HepG2 (cell line): ENCODE results near the gene LRRC45. TPM values are rescaled to one million over a fixed set of nuclear protein-coding genes. Genes with fewer than 3 reads are reported as not detected.
A peak's percentile ranks its signal among the peaks of the same experiment; 100 is the strongest.

ENCODE experiments used
- ATRX ChIP-seq: sonication (generic); formaldehyde crosslinking; IDR thresholded peaks from 2 replicates; pipeline ENCODE4 v1.4.0; 2020; ENCODE audit warnings: missing genetic modification reagents, borderline replicate concordance
- CC2D1A ChIP-seq: sonication (generic); formaldehyde crosslinking; IDR thresholded peaks from 2 replicates; pipeline ENCODE4 v1.8.1; 2023; ENCODE audit warnings: mild to moderate bottlenecking, missing genetic modification reagents
- FOXK2 ChIP-seq: fragments of 450-650 bp; IDR thresholded peaks from 2 replicates; pipeline ENCODE4 v1.6.1; 2016
- IKZF1 ChIP-seq: fragments of 450-650 bp; IDR thresholded peaks from 2 replicates; pipeline ENCODE4 v1.7.1; 2016
- MED1 ChIP-seq: sonication (generic); formaldehyde crosslinking; IDR thresholded peaks from 2 replicates; pipeline ENCODE4 v1.4.0; 2020; ENCODE audit warnings: missing genetic modification reagents
- NFATC3 ChIP-seq: sonication (generic); formaldehyde crosslinking; IDR thresholded peaks from 2 replicates; pipeline ENCODE4 v1.5.1; 2020; ENCODE audit warnings: mild to moderate bottlenecking, missing genetic modification reagents
- NFE2 ChIP-seq: sonication (generic); formaldehyde crosslinking; IDR thresholded peaks from 2 replicates; pipeline ENCODE4 v1.4.0; 2020; ENCODE audit warnings: missing genetic modification reagents
- PHF5A ChIP-seq: IDR thresholded peaks from one replicate; pipeline ENCODE4 v1.6.1; 2018; ENCODE audit warnings: low read depth, missing genetic modification reagents; ENCODE audit not compliant: unreplicated experiment
- POLR2AphosphoS2 ChIP-seq: IDR thresholded peaks from 2 replicates; pipeline ENCODE4 v1.6.1; 2011; ENCODE audit warnings: low read depth, low read length, improper control_type of control experiment
- RCOR2 ChIP-seq: IDR thresholded peaks from 2 replicates; pipeline ENCODE4 v1.6.1; 2016; ENCODE audit warnings: missing biosample characterization, missing genetic modification reagents
- RFXAP ChIP-seq: sonication (generic); formaldehyde crosslinking; IDR thresholded peaks from 2 replicates; pipeline ENCODE4 v1.4.0; 2020; ENCODE audit warnings: missing genetic modification reagents, borderline replicate concordance
- SOX13 ChIP-seq, 3 experiments: fragments of 450-650 bp in 1 of 3; sonication (generic) in 1 of 3; formaldehyde crosslinking in 1 of 3; IDR thresholded peaks in 2 of 3; conservative IDR thresholded peaks in 1 of 3; 2 replicates each; pipeline versions ENCODE4 v1.5.0 to v1.6.1; 2016 to 2020; ENCODE audit warnings: antibody characterized with exemption in 1 of 3, mild to moderate bottlenecking in 1 of 3, missing compliant biosample characterization in 1 of 3, missing genetic modification reagents in 1 of 3, moderate library complexity in 1 of 3
- SOX6 ChIP-seq, 2 experiments: fragments of 450-650 bp in 1 of 2; sonication (generic) in 1 of 2; formaldehyde crosslinking in 1 of 2; IDR thresholded peaks; 2 replicates each; pipeline versions ENCODE4 v1.4.0 to v1.6.1; 2017 to 2020; ENCODE audit warnings: antibody characterized with exemption in 1 of 2, mild to moderate bottlenecking in 1 of 2, missing genetic modification reagents in 1 of 2
- ZBTB1 ChIP-seq: sonication (generic); formaldehyde crosslinking; IDR thresholded peaks from 2 replicates; pipeline ENCODE4 v1.4.0; 2020; ENCODE audit warnings: missing genetic modification reagents, borderline replicate concordance
- ZC3H13 ChIP-seq: sonication (generic); formaldehyde crosslinking; IDR thresholded peaks from 2 replicates; pipeline ENCODE4 v1.8.1; 2023; ENCODE audit warnings: mild to moderate bottlenecking, missing genetic modification reagents, moderate library complexity
- ZNF547 ChIP-seq: sonication (generic); formaldehyde crosslinking; IDR thresholded peaks from 2 replicates; pipeline ENCODE4 v1.5.1; 2020; ENCODE audit warnings: mild to moderate bottlenecking, missing genetic modification reagents
- ZNF550 ChIP-seq: sonication (generic); formaldehyde crosslinking; IDR thresholded peaks from 2 replicates; pipeline ENCODE4 v1.4.0; 2020; ENCODE audit warnings: mild to moderate bottlenecking, missing genetic modification reagents, borderline replicate concordance
- polyA plus RNA-seq, 8 experiments: library from polyadenylated mRNA; depleted of rRNA in 3 of 8; stranded (reverse) in 7 of 8; unstranded in 1 of 8; fragments of >200 nt; fragmentation: Illumina TruSeq in 4 of 8; extraction: Trizol in 4 of 8; gene quantifications; 2 replicates each; pipeline versions ENCODE4 v1.2.1 to v1.2.3, GENCODE V29; 2011 to 2016; ENCODE audit warnings: low read depth in 4 of 8, missing spikeins in 1 of 8, mixed read lengths in 1 of 8; ENCODE audit not compliant: insufficient read depth in 1 of 8
- total RNA-seq, 5 experiments: library from RNA; depleted of rRNA; stranded (reverse); fragments of >200 nt; fragmentation: Illumina TruSeq; extraction: Trizol; gene quantifications; 2 replicates each; pipeline ENCODE4 v1.2.3, GENCODE V29; 2016; ENCODE audit warnings: low read depth in 1 of 5
- TF ChIP-seq, protein P1 (sequence below): IDR thresholded peaks from 2 replicates; pipeline ENCODE4 v1.6.1; 2016; ENCODE audit warnings: mild to moderate bottlenecking, missing biosample characterization, missing genetic modification reagents
- TF ChIP-seq, protein P2 (sequence below): sonication (generic); formaldehyde crosslinking; IDR thresholded peaks from 2 replicates; pipeline ENCODE4 v1.4.0; 2020; ENCODE audit warnings: missing genetic modification reagents, borderline replicate concordance
- TF ChIP-seq, protein P3 (sequence below): sonication (generic); formaldehyde crosslinking; IDR thresholded peaks from 2 replicates; pipeline ENCODE4 v1.4.0; 2020; ENCODE audit warnings: mild to moderate bottlenecking, missing genetic modification reagents
- TF ChIP-seq, protein P4 (sequence below): sonication (generic); formaldehyde crosslinking; IDR thresholded peaks from 2 replicates; pipeline ENCODE4 v1.8.0; 2022; ENCODE audit warnings: mild to moderate bottlenecking, missing genetic modification reagents; ENCODE audit not compliant: insufficient replicate concordance
- TF ChIP-seq, protein P5 (sequence below): sonication (generic); formaldehyde crosslinking; conservative IDR thresholded peaks from 2 replicates; pipeline ENCODE4 v1.4.0; 2020; ENCODE audit warnings: missing genetic modification reagents

Gene LRRC45
- total and polyA plus RNA-seq, 2 of the 13 experiments (the other 11 are each of a cell fraction or from before 2014, with no cell fraction given), result 11.6 to 48.1 TPM

DNA sequence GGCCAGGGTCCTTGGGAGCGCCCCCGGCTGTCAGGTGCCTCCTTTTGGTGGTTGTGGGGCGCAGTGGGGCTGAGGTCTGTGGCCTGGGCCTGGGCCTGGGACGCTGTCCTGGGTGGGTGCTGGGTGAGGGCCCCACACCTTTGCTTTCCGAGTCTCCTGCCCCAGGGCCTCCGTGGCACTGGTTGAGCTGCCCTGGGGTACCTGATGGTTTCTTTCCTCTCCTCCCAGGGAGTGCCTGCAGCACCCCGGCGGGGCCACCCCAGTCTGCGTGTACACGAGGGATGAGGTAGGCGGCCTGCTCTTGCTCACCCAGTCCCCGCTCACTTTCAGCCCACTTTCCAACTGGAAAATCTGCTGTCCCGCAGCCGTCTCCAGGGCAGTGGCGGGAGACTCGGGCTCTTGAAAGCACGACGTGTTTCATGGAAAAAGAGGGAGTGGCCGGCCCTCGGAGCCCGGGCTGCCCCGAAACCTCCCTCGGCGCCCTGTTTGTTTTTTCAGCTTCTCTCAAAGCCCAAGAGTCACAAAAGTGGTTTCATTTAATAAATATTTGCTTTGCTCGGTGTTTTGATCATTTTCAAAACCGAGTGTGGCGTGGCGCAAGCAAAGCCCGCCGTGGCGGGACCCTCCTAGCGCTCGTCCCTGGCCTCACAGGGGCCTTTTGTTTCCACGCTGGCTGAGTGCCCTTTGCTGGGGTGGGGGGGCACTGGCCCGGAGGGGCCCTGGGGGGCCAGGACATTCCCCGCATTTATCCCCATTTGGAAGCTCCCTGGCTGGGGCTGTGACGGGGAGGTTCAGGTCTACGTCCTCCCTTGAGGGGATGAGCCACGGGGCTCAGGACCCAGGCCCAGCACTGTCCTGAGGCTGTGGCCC is 28.3 kb upstream of the LRRC45 start (continued):
- TF ChIP-seq, protein P1, sequence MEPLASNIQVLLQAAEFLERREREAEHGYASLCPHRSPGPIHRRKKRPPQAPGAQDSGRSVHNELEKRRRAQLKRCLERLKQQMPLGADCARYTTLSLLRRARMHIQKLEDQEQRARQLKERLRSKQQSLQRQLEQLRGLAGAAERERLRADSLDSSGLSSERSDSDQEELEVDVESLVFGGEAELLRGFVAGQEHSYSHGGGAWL (CRISPR knock-in tag), result peak; percentile 2; the same call in 1 of the 2 replicates
- peak; percentile 18 for TF ChIP-seq PHF5A (CRISPR knock-in tag)
- no peak for TF ChIP-seq CC2D1A (CRISPR knock-in tag)
- TF ChIP-seq ATRX (CRISPR knock-in tag), result no peak
- TF ChIP-seq NFE2, result no peak
- no peak for TF ChIP-seq ZNF550
- no peak for TF ChIP-seq NFATC3 (CRISPR knock-in tag)
- no peak for TF ChIP-seq SOX6 (IDR thresholded peaks at IDR 0.05)
- peak; percentile 93 for TF ChIP-seq SOX6 (CRISPR knock-in tag; IDR thresholded peaks at IDR 0.05)
- TF ChIP-seq, protein P2, sequence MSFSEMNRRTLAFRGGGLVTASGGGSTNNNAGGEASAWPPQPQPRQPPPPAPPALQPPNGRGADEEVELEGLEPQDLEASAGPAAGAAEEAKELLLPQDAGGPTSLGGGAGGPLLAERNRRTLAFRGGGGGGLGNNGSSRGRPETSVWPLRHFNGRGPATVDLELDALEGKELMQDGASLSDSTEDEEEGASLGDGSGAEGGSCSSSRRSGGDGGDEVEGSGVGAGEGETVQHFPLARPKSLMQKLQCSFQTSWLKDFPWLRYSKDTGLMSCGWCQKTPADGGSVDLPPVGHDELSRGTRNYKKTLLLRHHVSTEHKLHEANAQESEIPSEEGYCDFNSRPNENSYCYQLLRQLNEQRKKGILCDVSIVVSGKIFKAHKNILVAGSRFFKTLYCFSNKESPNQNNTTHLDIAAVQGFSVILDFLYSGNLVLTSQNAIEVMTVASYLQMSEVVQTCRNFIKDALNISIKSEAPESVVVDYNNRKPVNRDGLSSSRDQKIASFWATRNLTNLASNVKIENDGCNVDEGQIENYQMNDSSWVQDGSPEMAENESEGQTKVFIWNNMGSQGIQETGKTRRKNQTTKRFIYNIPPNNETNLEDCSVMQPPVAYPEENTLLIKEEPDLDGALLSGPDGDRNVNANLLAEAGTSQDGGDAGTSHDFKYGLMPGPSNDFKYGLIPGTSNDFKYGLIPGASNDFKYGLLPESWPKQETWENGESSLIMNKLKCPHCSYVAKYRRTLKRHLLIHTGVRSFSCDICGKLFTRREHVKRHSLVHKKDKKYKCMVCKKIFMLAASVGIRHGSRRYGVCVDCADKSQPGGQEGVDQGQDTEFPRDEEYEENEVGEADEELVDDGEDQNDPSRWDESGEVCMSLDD, result peak; percentile 65; the same call in 1 of the 2 replicates
- no peak for TF ChIP-seq IKZF1
- no peak for TF ChIP-seq ZBTB1 (CRISPR knock-in tag)
- no peak for TF ChIP-seq FOXK2
- TF ChIP-seq, protein P3, sequence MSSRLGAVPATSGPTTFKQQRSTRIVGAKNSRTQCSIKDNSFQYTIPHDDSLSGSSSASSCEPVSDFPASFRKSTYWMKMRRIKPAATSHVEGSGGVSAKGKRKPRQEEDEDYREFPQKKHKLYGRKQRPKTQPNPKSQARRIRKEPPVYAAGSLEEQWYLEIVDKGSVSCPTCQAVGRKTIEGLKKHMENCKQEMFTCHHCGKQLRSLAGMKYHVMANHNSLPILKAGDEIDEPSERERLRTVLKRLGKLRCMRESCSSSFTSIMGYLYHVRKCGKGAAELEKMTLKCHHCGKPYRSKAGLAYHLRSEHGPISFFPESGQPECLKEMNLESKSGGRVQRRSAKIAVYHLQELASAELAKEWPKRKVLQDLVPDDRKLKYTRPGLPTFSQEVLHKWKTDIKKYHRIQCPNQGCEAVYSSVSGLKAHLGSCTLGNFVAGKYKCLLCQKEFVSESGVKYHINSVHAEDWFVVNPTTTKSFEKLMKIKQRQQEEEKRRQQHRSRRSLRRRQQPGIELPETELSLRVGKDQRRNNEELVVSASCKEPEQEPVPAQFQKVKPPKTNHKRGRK (CRISPR knock-in tag), result no peak
- TF ChIP-seq SOX13 (IDR thresholded peaks at IDR 0.05), result peak; percentile 77
- TF ChIP-seq SOX13 (CRISPR knock-in tag; conservative IDR thresholded peaks at IDR 0.05 in 1 of 2, IDR thresholded peaks at IDR 0.05 in 1 of 2), result peak in 1 of 2 experiments; percentile 91; a peak in 2 of 4 replicates
- TF ChIP-seq, protein P4, sequence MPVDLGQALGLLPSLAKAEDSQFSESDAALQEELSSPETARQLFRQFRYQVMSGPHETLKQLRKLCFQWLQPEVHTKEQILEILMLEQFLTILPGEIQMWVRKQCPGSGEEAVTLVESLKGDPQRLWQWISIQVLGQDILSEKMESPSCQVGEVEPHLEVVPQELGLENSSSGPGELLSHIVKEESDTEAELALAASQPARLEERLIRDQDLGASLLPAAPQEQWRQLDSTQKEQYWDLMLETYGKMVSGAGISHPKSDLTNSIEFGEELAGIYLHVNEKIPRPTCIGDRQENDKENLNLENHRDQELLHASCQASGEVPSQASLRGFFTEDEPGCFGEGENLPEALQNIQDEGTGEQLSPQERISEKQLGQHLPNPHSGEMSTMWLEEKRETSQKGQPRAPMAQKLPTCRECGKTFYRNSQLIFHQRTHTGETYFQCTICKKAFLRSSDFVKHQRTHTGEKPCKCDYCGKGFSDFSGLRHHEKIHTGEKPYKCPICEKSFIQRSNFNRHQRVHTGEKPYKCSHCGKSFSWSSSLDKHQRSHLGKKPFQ (CRISPR knock-in tag), result no peak
- TF ChIP-seq RCOR2 (CRISPR knock-in tag), result no peak; the same call in 1 of the 2 replicates
- no peak for TF ChIP-seq ZC3H13 (CRISPR knock-in tag)
- TF ChIP-seq RFXAP (CRISPR knock-in tag), result peak; percentile 69
- TF ChIP-seq MED1, result peak; percentile 93
- TF ChIP-seq, protein P5, sequence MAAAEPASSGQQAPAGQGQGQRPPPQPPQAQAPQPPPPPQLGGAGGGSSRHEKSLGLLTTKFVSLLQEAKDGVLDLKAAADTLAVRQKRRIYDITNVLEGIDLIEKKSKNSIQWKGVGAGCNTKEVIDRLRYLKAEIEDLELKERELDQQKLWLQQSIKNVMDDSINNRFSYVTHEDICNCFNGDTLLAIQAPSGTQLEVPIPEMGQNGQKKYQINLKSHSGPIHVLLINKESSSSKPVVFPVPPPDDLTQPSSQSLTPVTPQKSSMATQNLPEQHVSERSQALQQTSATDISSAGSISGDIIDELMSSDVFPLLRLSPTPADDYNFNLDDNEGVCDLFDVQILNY (CRISPR knock-in tag), result no peak
- no peak for TF ChIP-seq POLR2AphosphoS2
- TF ChIP-seq ZNF547 (CRISPR knock-in tag), result no peak
